ENCODE results near the gene KIAA1191.

KIAA1191 gene

DNA sequence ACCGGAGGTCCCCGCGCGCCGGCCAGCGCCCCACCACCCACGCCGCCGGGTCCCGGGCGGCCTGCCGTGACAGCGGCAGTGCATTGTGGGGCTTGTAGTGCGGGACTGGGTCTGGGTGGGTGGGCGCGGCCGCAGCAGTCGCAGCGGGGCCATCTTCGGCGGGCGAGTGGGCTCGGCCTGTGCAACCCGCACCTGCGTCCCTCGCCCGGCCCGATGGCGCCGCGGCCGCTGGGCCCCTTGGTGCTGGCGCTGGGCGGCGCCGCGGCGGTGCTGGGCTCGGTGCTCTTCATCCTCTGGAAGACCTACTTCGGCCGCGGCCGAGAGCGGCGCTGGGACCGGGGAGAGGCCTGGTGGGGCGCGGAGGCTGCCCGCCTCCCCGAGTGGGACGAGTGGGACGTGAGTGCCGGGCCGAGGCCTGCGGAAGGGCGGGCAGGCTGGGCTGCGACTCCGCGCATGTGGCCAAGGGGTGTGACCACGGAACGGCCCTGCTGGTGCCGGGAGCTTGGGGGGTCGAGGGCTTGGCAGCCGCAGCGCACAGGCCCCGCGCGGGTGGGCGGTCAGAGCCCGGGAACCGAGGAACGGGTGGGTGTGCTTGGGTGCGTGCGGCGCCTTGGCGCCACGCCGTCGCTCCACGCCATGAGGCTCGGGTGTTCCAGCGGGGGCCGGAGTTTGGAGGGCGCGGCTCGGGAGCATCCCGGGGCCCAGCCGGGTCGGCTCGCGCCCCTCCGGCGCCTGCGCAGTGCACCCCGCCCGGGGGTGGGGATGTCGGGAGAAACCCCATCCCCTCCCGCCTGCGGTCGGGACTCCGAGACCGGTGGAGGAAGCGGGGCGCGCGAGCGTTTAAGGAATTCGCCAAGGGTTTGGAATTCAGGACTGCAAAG is 4.0 kb upstream of the KIAA1191 start, which contains the start of gene ARL10:
Gene ARL10 (plus strand): TSS at position 137 of the 881 bp plus-strand sequence. CDS start 77 bp downstream, at position 214.
- peak; percentile 31 for DNase-seq (ENCODE audit: low spot score)

DNA sequence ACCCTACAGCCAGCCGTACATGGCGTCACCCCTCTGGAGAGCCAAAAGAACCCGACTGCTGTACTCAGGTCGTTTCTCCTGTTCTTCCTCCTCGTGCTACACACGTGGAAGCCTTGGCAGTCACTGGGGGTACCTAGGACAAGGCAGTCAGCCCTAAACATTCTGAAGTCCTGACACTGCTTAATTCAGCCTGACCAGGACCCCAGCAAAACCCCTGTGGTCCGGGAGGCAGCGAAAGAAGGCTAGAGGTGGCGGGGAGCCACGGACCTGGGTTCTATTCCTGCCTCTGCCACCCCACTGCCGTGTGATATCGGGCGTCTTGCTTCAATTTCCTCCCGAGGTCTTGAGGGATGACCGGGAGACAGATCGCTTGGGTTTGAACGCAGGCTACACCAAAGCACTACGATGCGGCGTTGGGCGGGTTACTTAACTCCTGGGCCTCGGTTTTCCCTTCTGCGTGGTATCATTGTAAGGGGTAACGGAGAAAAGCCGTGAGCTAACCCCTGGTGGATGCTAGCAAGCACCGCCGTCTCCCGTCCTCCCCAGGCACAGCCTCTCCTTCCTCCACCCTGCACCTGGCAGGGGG is 3.3 kb upstream of the KIAA1191 start:
- DNase-seq (ENCODE audit: low spot score), result no peak

DNA sequence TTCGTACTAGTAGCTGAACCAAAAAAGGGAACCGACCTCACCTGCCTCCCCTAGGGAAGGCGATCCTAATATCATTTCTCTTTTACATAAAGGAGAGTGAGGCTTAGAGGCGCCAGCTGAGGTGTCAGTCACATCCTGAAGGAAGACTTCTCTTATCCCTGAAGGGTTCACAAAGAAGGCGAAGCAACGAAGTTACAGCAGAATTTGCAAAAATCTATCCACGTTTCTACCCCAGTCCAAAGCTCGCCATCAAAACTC is 598 bp upstream of the KIAA1191 start:
- DNase-seq (ENCODE audit: low spot score), result no peak

DNA sequence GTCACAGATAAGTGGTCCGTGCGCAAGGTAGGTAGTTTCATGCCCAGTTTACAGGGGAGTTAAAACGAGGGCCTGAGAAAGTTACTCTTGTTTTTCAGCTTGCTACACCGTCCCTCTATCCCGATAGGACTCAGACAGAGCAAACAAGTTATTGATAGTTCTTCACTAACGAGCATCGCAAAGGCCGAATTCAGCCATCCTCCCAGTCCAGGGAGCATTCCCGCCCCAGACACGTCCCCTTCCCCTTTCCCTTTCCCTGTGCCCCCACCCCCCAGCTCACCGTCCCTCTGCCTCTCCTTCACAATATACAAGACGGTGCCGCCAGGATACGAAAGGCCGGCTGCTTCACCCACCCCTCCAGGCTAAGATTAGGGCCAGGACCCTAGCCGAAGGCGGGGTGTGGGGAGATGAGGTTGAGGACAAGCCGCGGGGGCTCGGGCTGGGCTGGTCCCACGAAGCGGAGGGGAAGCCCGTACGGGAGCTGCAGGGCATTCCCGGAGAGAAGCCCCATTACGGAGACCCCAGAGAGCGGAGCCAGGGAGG is 599 bp downstream of the KIAA1191 start:
- DNase-seq (ENCODE audit: low spot score), result peak; percentile 20

DNA sequence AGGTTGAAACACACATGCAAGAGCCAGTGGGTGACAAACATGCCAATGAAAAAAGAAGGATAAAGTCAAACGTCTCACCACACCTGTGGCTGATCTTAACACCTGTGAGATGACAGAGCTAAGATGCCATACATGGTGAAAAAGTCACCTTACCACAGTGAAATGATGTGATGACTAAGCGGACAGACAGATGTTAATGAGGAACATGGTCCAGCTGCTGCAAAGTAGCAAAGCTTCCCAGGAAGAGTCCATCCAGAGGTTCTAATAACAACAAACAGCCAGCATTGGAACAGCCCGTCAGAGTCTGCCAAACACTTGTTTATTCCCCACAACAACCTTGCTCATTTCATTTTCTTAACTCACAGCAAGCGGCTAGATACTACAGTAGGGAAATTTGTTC is 1.9 kb downstream of the KIAA1191 start:
- DNase-seq (ENCODE audit: low spot score), result no peak

DNA sequence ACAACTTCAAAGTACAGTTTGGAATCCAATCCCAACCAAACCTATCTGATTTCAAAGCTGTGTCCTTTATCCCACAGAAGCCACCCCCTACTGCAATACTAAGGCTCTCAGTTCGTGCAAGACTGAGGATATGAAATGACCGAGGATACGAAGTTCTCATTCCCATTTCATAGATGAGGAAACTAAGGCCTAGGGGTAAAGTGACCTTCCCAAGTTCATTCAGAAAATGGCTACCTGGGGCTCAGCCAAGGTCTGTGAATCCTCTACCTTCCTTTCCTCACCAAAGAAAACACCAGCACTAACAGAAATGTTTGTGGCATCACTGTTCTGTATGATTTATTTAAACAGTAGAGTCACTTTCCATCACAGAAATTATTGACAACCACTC is 5.4 kb downstream of the KIAA1191 start:
- no peak for DNase-seq (ENCODE audit: low spot score)

DNA sequence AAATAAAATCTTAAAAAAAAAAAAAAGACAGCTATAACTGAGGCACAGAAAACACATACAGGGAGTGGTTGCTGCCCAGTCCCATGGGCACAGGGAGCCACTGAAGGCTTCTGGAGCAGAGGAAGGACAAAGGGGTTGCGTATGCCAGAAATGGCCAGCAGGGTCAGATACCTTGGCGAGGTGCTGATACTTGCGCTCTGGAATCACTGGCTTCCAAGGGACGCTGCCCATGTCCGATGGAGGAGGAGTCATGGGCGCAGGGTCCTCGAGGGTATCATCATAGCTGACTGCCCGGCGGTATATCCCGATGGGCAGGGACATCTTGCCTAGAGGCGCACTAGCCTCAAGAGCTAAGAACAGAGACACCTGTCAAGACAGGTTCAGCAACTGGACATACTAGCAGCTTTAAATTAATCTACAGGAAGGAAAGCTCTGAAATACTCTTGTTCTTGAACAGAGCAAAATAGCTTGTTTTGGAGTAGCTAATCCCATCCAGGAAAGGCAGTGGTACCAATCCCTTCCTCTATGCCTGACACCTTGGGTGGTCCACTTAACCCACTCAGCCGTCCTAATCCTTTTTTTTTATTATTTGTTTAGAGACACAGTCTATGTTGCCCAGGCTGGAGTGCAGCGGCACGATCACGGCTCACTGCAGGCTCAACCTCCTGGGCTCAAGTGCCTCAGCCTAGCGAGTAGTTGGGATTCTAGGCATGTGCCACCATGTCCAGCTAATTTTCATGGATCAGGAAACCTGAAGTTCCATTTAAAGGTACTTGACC is 6.0 kb downstream of the KIAA1191 start:
- DNase-seq (ENCODE audit: low spot score), result no peak

DNA sequence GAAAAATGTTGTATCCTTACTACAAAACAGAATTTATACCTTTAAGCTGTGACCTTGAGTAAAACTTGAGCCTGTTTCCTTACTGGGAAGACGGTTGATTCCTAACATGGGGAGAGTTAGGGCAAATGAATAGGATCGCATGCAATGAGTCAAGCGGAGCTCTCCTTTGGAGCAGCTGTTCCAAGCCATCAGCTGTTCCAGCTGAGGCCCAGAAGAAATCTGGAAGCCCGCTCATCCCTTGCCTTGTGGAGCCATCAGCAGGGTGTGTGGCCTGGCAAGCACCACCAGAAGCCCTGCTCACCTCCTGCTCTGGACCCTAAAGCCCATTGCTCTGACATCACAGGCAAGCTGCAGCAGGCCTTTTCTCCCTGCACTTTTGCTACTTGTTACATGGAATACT is 8.0 kb downstream of the KIAA1191 start:
- no peak for DNase-seq (ENCODE audit: low spot score)

DNA sequence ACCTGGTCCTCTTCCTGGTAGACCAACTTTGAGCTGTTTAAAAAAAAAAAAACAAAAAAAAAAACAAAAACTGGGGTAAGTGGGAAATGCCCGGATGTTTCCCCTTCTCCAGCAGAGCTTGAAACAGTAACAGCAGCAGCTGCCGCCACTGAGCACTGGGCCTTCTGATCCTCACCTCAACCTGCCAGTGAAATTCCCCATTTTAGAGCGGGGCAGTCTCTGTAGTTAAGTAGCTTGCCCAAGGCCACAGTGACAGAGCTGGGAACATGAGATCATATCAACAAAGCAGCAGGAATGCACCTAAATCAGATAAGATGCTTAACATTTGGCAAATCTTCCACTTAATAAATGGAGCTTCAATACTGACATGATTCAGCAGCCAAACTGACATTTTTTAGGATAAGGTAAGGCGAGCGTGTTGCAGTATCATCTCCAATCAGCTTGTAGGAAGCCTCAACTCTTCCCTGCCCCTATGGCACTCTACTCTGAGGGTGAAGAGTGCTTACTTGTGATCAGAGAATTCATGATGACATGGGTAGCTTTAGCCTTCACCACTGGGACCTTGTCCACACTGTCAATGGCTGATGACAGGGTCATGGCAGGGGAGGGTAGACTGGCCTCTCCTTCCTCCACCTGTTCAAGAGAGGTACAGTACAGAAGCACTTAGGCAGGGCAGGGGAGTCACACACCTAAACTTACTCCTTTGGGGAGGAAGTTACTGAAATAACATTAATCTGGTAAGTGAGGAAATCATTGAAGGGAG is 9.3 kb downstream of the KIAA1191 start:
- no peak for DNase-seq (ENCODE audit: low spot score)

DNA sequence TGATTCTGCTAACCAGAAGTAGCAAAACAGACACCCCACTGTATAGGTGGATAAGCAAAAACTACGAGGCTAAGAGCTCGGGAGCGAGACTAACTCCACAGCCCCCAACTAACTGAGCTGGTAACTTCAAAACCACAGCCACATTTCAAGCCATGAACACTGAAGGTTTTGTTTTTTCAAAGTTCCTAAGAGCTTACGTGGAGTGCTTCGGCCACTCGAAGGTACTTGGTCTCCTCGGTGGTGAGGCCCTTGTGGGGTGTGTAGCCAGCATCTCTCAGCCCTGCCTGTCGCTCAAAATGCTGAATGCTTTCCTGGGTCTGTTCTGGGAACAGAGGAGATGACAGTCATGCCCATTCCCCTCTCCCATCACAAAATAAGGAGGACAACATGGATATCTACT is 11.1 kb downstream of the KIAA1191 start:
- DNase-seq (ENCODE audit: low spot score), result no peak

DNA sequence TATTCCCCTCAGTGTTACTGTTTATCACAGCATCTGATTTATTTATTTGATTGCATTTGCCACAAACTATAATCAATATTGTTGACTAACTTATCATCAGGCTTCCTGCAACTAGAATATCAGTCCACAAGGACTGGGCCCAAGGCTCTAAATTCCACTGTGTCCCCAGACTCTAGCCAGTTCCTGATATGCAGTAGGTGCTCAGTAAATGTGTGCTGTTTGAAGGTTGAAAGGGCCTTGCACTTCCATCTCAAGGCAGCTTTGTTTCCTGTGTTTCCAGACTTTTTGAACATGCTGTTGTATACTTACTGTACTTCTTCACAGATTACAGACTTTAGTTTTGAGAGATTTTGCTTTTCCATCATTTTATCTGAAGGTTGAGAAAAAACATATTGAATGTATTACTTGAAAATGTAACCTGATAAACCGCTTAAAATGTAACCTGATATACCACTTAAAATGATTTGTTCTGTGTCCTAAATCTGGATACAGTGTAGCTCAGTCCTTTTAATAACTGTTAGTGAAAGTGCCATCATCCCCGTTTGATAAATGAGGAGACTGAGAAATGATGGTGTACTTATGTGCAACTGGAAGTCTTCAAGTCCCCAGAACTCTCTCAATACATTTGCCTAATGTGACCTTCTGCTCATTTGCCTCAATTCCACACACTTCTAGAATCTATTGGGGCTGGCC is 18.7 kb downstream of the KIAA1191 start:
- no peak for DNase-seq (ENCODE audit: low spot score)

DNA sequence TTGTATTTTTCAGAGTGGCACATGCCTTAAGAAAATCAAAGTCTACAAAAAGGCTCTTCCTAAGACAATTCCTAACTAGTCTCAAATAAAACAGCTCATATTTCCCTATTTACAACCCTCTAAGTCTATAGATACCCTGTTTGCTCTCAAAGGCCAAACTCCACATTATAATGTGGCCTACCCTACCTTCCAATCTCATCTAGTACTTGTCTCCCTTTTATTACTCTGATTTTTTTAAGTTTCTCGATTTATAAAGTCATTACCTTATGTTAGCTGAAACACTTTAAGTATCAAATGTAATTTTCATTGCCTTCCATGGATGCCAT is 19.4 kb downstream of the KIAA1191 start:
- no peak for DNase-seq (ENCODE audit: low spot score)

DNA sequence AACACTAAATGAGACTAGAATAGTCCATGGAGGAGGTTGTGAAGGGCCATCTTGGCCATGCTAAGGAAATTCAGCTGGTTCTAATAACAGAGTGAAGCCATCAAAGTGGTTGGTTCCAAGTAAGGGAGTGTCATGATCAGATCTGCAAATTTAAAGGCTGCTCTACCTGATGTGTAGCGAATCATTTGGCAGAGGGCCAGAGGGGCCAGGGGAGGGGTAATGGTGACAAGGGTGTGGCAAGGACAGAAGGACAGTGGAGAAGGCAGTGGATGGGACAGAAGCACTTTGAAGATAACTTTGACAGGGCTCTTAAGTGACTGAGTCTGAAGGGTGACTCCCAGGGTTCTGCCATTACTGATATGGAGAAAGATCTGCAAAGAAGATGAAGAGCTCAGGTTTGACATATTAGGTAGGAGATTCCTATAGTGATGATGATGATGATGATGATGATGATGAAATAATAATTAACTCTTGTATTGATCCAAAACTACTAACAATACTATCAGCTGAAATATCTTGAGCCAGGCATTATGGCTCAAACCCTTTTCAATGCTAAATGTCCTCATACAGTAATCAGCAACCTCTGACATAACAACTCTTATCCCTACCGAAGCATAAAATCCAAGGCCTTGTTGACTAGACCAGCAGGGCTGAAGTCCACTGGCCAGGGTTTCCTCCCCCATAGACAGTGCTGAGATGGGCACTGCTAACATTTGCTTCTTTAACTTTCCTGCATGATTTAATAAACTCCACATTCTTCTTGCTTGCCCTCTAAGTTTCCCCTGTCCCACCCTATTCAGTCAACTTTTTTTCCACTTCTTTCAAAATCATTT is 20.0 kb downstream of the KIAA1191 start:
- DNase-seq (ENCODE audit: low spot score), result no peak

DNA sequence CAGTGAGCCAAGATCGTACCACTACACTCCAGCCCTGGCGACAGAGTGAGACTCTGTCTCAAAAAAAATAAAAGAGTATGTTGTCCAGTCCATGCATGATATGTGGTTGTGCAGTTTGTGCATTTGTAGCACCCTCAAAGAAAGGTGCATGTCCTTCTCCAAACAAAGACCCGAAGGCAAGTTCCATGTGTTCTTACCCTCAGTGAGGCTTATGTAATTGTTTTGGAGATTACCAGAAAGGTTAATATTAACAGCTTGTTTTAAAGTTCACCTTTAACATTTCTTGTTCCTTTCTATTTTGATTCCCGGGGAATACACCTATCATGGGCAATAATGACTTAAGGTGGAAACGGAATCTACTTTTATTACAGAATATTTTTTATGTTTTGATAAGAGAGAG is 22.3 kb downstream of the KIAA1191 start:
- DNase-seq (ENCODE audit: low spot score), result no peak

DNA sequence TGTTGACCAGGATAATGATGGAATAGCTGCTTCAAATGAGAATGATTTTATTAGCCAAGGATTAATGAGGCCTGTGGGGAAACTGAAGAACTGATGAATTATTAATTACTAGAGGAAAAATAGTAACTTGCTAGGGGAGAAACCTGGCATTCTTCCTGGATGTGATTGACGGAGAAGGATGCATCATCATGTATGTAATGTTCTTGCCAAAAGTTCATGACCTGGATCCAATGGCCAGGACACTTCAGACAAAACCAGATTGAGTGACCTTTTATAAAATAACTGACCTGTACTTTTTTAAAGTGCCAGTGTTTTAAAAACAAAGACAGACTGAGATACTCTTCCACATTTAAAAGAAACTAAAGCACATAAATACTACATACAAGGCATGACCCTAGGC is 23.7 kb downstream of the KIAA1191 start:
- DNase-seq (ENCODE audit: low spot score), result no peak

DNA sequence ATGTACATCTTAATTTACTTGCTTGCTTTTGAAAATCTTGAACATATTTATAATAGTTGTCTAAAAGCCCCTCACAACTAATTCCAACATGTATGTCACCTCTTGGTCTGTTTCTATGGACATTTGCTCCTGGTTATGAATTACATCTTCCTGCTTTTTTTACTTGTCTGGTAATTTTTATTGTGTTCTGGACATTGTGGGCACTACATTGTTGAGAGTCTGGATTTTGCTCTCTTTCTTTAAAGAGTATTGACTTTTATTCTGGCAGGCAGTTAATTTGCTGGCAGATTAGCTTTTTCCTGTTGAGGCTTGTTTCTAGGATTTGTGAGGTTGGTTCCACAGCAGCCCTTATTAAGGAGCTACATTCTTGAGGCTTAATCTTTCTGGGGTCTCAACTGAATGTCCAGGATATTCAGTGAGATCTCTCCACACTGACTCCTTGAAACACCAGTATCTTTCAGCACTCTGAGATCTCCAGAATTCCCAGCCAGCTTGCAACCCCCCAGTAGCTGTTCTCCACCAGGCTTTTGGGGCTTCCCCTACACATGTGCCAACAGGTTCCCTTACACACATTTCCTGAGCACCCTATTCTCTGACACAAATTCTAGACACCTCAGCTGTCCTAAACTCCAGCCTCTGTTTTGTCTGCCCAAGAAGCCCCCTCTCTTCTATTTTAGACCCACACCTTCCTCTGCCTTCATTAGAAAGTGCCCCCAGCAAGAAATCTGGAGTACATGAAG is 27.4 kb downstream of the KIAA1191 start:
- DNase-seq (ENCODE audit: low spot score), result no peak

DNA sequence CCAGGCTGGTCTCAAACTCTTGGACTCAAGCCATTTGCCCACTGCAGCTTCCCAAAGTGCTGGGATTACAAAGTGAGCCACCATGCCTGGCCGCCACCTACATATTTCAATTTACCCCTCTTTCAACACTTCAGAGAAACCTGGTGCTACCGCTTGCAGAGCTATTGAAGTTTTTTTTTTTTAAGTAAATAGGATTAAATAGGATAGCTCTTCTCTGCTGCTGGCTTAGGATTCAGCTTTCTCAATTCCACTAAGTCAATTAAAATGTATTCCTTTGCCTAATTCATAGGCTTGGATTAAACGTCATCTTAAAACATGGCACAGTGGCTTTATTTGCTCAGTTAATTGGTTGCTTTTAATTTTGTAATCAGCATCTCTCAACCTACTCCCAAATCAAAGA is 41.0 kb downstream of the KIAA1191 start:
- DNase-seq (ENCODE audit: low spot score), result no peak

DNA sequence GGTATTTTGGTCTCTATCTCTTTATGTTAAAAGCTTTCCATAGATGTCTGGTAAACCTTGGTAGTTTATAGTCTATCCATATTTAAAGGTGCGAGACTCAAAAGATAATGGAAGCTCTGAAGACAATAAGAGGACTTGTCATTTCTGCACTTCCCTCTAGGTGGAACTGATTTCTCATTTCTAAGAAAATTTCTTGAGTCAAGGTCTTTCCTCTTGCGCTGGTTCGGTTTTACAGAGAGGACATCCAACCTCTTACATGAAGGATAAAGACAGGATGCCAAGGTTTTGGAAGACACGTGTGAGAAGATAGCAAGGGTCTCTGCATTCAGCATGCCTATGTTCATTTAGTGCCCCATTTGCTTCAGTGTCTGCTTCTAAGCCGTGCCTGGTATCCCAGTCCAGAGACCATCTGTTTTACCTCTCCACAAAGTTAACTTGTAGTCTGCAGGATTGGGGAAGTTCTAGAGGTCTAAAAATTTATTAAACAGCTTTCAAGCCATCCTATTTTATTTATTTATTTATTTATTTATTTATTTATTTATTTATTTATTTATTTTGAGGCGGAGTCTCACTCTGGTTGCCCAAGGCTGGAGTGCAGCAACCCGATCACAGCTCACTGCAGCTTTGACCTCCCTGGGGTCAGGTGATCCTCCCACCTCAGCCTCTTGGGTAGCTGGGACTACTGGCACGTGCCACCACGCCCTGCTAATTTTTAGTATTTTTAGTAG is 41.6 kb downstream of the KIAA1191 start:
- no peak for DNase-seq (ENCODE audit: low spot score)
